ENCODE data around the gene ANGPTL1. TPM values are rescaled to one million over a fixed set of nuclear protein-coding genes. Genes with fewer than 3 reads are reported as not detected.

ANGPTL1 gene
- total and polyA plus RNA-seq, 2 of the 8 experiments (the other 6 are each of a cell fraction or from before 2014, with no cell fraction given), result not detected

DNA sequence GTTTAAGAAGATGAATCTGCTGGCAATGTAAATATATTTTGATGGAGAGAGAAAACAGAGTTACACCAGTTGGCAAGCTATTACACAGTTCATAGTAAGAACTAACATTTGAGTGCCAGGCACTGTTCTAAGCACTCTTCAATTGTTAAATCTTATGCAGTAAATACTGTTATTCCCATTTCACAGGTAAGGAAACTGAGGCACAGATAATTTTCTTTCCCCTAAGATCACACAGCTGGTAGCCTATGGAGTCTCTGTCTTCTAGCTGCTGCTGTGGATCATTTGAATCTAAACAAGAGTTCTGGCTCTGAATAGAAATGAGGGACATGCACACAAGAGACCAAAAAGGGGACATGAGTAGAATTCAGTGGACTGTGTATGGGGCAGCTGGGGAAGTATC is 8.0 kb downstream of the ANGPTL1 start:
- DNase-seq (ENCODE audit: low read depth in 1 of 2, low spot score in 2 of 2) (no peak), FAIRE-seq (no peak)
- Histone ChIP-seq H3K79me1 (ENCODE audit: low read depth, low read length) (no peaks in the 10 kb centered on the region), H3K9me3 (ENCODE audit: insufficient read depth in 2 of 2, low read depth in 1 of 2, low read length in 1 of 2) (no peaks in the 10 kb centered on the region), H3K27ac (ENCODE audit: low read depth, low read length) (no peak overlapping the region), H2AFZ (ENCODE audit: low read length) (no peak overlapping the region), H4K91ac (replicated peaks; ENCODE audit: insufficient read length, low read length) (no peak overlapping the region), H3K23me2 (ENCODE audit: low read depth, low read length) (no peaks in the 10 kb centered on the region), H3K56ac (replicated peaks; ENCODE audit: insufficient read length, low read depth, low read length) (no peak overlapping the region), H2AK5ac (ENCODE audit: low read depth, low read length) (no peak overlapping the region), H2BK20ac (ENCODE audit: low read length) (no peak overlapping the region), H3K27me3 (replicated peaks in 1 of 4; ENCODE audit: control insufficient read depth in 3 of 4, extremely low read depth in 1 of 4, insufficient read depth in 3 of 4, low read length in 3 of 4) (no peaks in the 10 kb centered on the region), H3K23ac (ENCODE audit: insufficient read length) (no peak overlapping the region), H2BK15ac (ENCODE audit: low read length) (no peak overlapping the region), H4K5ac (ENCODE audit: insufficient read length, low read depth, low read length) (no peak overlapping the region), H2BK120ac (replicated peaks; ENCODE audit: low read depth, low read length) (no peak overlapping the region), H3K18ac (ENCODE audit: extremely low read depth, low read length) (no peak overlapping the region), H3K4ac (replicated peaks; ENCODE audit: insufficient read length, low read depth, low read length) (no peak overlapping the region), H4K20me1 (replicated peaks in 1 of 2; ENCODE audit: control insufficient read depth in 1 of 2, insufficient read depth in 2 of 2, low read length in 2 of 2) (no peaks in the 10 kb centered on the region), H3K36me3 (ENCODE audit: control insufficient read depth in 2 of 4, insufficient read depth in 4 of 4, low read length in 3 of 4) (no peaks in the 10 kb centered on the region), H3K79me2 (ENCODE audit: control insufficient read depth in 1 of 2, insufficient read depth in 2 of 2, low read length in 2 of 2) (no peaks in the 10 kb centered on the region), H2BK12ac (ENCODE audit: low read depth, low read length) (no peak overlapping the region), H3K4me1 (replicated peaks in 1 of 4; ENCODE audit: control insufficient read depth in 3 of 4, insufficient read depth in 4 of 4, low read length in 3 of 4) (no peaks in the 10 kb centered on the region), H3K4me2 (ENCODE audit: insufficient read depth in 1 of 2, low read depth in 2 of 2, low read length in 2 of 2) (no peak overlapping the region), H3K4me3 (ENCODE audit: extremely low read depth in 1 of 4, insufficient read depth in 2 of 4, low read depth in 3 of 4, low read length in 4 of 4) (no peak overlapping the region), H2BK5ac (ENCODE audit: low read depth, low read length) (no peak overlapping the region), H3K14ac (ENCODE audit: insufficient read length) (no peak overlapping the region), H4K8ac (ENCODE audit: extremely low read depth, insufficient read depth, low read length) (no peak overlapping the region), H3K9ac (replicated peaks in 1 of 4; ENCODE audit: extremely low read depth in 1 of 4, low read depth in 3 of 4, low read length in 3 of 4) (no peak overlapping the region)
- TF ChIP-seq RNF2 (IDR thresholded peaks at IDR 0.05; ENCODE audit: borderline replicate concordance, low read depth, low read length, missing control alignments, poor library complexity, severe bottlenecking) (no peak), POLR2AphosphoS5 (IDR thresholded peaks at IDR 0.05; ENCODE audit: low read depth, low read length) (no peak), BACH1 (IDR thresholded peaks at IDR 0.05; ENCODE audit: low read length) (no peak), SUZ12 (IDR thresholded peaks at IDR 0.05; ENCODE audit: low read length) (no peak)
- POLR2A ChIA-PET (ENCODE audit: partially characterized antibody), result no interaction called here
- CTCF ChIA-PET (ENCODE audit: partially characterized antibody), result interaction anchor here (0.6 to 1.5 kb wide), 4 partner anchors 9 to 95 kb away, joined by 3 to 4 read pairs (median 4); no protein-coding TSS in a partner anchor

All from H1 (cell line).